Progenitor cell of endocrine pancreas (in vitro differentiated cells): ENCODE results near the gene RAD54L2. TPM values are rescaled to one million over a fixed set of nuclear protein-coding genes. Genes with fewer than 3 reads are reported as not detected.
"Not testable (repeated sequence)": the region's sequence is repeated elsewhere in the genome, so short reads cannot be mapped to it uniquely, and the experiment has no call there.

ENCODE experiments used
- DNase-seq: peaks from one replicate; pipeline ENCODE4 v3.0.0; 2021; ENCODE audit warnings: low spot score; ENCODE audit not compliant: unreplicated experiment
- H3K27ac Mint-ChIP-seq: 2 replicates; pipeline ENCODE4 v1.8.0; 2021; ENCODE audit warnings: mild to moderate bottlenecking, moderate library complexity, mixed read lengths
- H3K27me3 Mint-ChIP-seq: 2 replicates; pipeline ENCODE4 v1.8.0; 2021; ENCODE audit warnings: mixed read lengths
- H3K36me3 Mint-ChIP-seq: 2 replicates; pipeline ENCODE4 v1.8.0; 2022; ENCODE audit warnings: mixed read lengths; ENCODE audit not compliant: insufficient read depth
- H3K4me1 Mint-ChIP-seq: 2 replicates; pipeline ENCODE4 v1.8.0; 2021; ENCODE audit warnings: low read depth, mixed read lengths
- H3K4me3 Mint-ChIP-seq: 2 replicates; pipeline ENCODE4 v1.8.0; 2021; ENCODE audit warnings: low read depth, mild to moderate bottlenecking, moderate library complexity, mixed read lengths
- H3K9me3 Mint-ChIP-seq: 2 replicates; pipeline ENCODE4 v1.8.0; 2021; ENCODE audit warnings: low read depth, mixed read lengths
- total RNA-seq: library from RNA; stranded (reverse); gene quantifications from 2 replicates; pipeline ENCODE4 v1.2.1, GENCODE V29; 2021
- TF ChIP-seq, protein P1 (sequence below): fragments of 200-600 bp; sonication (generic); IDR thresholded peaks from one replicate; pipeline ENCODE4 v1.5.0; 2021; ENCODE audit warnings: antibody characterized with exemption, mild to moderate bottlenecking; ENCODE audit not compliant: unreplicated experiment

Gene RAD54L2
- total RNA-seq, 1 donor from 2014 or later = 47.2 TPM

GRCh38 chr3:51519848-51520247, 18.7 kb upstream of the RAD54L2 start:
- TF ChIP-seq, protein P1, sequence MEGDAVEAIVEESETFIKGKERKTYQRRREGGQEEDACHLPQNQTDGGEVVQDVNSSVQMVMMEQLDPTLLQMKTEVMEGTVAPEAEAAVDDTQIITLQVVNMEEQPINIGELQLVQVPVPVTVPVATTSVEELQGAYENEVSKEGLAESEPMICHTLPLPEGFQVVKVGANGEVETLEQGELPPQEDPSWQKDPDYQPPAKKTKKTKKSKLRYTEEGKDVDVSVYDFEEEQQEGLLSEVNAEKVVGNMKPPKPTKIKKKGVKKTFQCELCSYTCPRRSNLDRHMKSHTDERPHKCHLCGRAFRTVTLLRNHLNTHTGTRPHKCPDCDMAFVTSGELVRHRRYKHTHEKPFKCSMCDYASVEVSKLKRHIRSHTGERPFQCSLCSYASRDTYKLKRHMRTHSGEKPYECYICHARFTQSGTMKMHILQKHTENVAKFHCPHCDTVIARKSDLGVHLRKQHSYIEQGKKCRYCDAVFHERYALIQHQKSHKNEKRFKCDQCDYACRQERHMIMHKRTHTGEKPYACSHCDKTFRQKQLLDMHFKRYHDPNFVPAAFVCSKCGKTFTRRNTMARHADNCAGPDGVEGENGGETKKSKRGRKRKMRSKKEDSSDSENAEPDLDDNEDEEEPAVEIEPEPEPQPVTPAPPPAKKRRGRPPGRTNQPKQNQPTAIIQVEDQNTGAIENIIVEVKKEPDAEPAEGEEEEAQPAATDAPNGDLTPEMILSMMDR = no peak
- H3K27me3 Mint-ChIP-seq = no peaks in the 10 kb centered on the region
- no peaks in the 10 kb centered on the region for H3K4me1 Mint-ChIP-seq

GRCh38 chr3:51520906-51521730, 17.4 kb upstream of the RAD54L2 start:
- H3K27ac Mint-ChIP-seq, H3K4me3 Mint-ChIP-seq, H3K27me3 Mint-ChIP-seq, DNase-seq, H3K9me3 Mint-ChIP-seq, H3K36me3 Mint-ChIP-seq, H3K4me1 Mint-ChIP-seq: not testable (repeated sequence)

More at GRCh38 chr3:51519848-51520247, 18.7 kb upstream of the RAD54L2 start:
- H3K36me3 Mint-ChIP-seq = no peaks in the 10 kb centered on the region
- no peak overlapping the region for H3K4me3 Mint-ChIP-seq
- no peak for DNase-seq
- H3K27ac Mint-ChIP-seq = no peak overlapping the region
- no peaks in the 10 kb centered on the region for H3K9me3 Mint-ChIP-seq

DNA sequence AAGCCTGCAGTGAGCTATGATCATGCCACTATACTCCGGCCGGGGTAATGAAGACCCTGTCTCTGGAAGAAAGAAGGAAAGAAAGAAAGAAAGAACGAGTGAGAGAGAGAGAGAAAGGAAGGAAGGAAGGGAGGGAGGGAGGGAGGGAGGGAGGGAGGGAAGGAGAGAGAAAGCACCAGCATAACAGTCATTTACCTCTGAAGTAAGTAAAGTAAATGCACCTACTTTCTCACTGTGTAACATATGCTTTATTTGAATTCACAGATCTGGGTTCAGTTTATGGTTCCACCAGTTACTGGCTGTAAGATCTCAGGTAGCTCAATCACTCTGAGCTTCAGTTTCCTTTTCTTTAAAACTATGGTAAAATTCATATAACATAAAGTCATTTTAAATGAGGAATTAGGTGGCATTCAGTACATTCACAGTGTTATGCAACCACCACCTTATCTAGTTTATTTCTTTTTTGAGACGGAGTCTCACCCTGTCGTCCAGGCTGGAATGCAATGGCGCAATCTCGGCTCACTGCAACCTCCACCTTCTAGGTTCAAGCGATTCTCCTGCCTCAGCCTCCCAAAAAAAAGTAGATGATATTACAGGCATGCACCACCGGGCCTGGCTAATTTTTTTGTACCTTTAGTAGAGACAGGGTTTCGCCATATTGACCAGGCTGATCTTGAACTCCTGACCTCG, 16.1 kb upstream of the RAD54L2 start:
- TF ChIP-seq, protein P1 = no peak
- no peaks in the 10 kb centered on the region for H3K36me3 Mint-ChIP-seq
- H3K9me3 Mint-ChIP-seq = no peaks in the 10 kb centered on the region
- no peaks in the 10 kb centered on the region for H3K27me3 Mint-ChIP-seq
- H3K4me1 Mint-ChIP-seq = no peaks in the 10 kb centered on the region
- H3K27ac Mint-ChIP-seq = no peak overlapping the region
- no peak overlapping the region for H3K4me3 Mint-ChIP-seq
- DNase-seq = no peak

GRCh38 chr3:51524874-51525273, 13.6 kb upstream of the RAD54L2 start:
- not testable (repeated sequence) for H3K27me3 Mint-ChIP-seq, H3K4me1 Mint-ChIP-seq, DNase-seq, H3K9me3 Mint-ChIP-seq, H3K36me3 Mint-ChIP-seq, H3K4me3 Mint-ChIP-seq
- peak overlapping the region; percentile 8 for H3K27ac Mint-ChIP-seq

- H3K27ac Mint-ChIP-seq = no peak overlapping the region
- DNase-seq = no peak
- no peak overlapping the region for H3K4me3 Mint-ChIP-seq
- no peaks in the 10 kb centered on the region for H3K36me3 Mint-ChIP-seq
- TF ChIP-seq, protein P1 = no peak
- H3K4me1 Mint-ChIP-seq = no peaks in the 10 kb centered on the region
- peaks cover 6% of the 10 kb centered on the region for H3K27me3 Mint-ChIP-seq
- no peaks in the 10 kb centered on the region for H3K9me3 Mint-ChIP-seq
Measured at GRCh38 chr3:51530485-51530884, 8.0 kb upstream of the RAD54L2 start.

- Mint-ChIP-seq H3K36me3 (no peaks in the 10 kb centered on the region), H3K27me3 (peaks cover 6% of the 10 kb centered on the region), H3K9me3 (no peaks in the 10 kb centered on the region), H3K4me3 (no peak overlapping the region), H3K4me1 (peaks cover 19% of the 10 kb centered on the region), H3K27ac (no peak overlapping the region)
- TF ChIP-seq, protein P1 = no peak
- DNase-seq = no peak
Measured at GRCh38 chr3:51535146-51536019, 3.1 kb upstream of the RAD54L2 start.

DNA sequence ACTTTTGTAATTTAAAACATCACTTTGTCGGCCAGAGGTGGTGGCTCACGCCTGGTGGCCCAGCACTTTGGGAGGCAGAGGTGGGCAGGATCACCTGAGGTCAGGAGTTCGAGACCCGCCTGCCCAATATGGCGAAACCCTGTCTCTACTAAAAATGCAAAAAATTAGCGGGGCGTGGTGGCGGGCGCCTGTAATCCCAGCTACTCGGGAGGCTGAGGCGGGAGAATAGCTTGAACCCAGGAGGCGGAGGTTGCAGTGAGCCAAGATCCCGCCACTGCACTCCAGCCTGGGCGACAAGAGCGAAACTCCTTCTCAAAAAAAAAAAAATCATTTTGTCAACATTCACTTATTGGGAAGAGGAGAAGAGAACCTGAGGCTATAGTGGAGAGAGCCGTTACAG, 888 bp upstream of the RAD54L2 start:
- H3K27me3 Mint-ChIP-seq, DNase-seq, H3K36me3 Mint-ChIP-seq, H3K9me3 Mint-ChIP-seq: not testable (repeated sequence)
- Mint-ChIP-seq H3K4me3 (peak overlapping the region; percentile 87), H3K4me1 (peaks cover 21% of the 10 kb centered on the region), H3K27ac (peak overlapping the region; percentile 88)
